ENCODE data around the gene HOXA5. TPM values are rescaled to one million over a fixed set of nuclear protein-coding genes. Genes with fewer than 3 reads are reported as not detected.

The HOXA5 gene
- total and polyA plus RNA-seq, 2 donors (not counting 3 experiments of a cell fraction or from before 2014, with no cell fraction given), result 18.6 to 18.8 TPM

- Histone ChIP-seq H4K20me1 (replicated peaks; ENCODE audit: control insufficient read depth, extremely low read depth, insufficient read depth, low read length) (no peaks in the 10 kb centered on the region), H3K9me1 (replicated peaks; ENCODE audit: control insufficient read depth, extremely low read depth, insufficient read depth, low read length) (no peaks in the 10 kb centered on the region), H3K27ac (ENCODE audit: insufficient read depth, low read depth, low read length) (peak overlapping the region; percentile 96), H3K4me1 (ENCODE audit: control insufficient read depth, extremely low read depth, insufficient read depth, low read length) (peaks cover 57% of the 10 kb centered on the region), H2AFZ (ENCODE audit: low read depth, low read length) (no peak overlapping the region), H3K9me3 (replicated peaks; ENCODE audit: control insufficient read depth, insufficient read depth, low read length) (no peaks in the 10 kb centered on the region), H3K36me3 (ENCODE audit: control insufficient read depth in 2 of 2, extremely low read depth in 1 of 2, insufficient read depth in 2 of 2, low read length in 2 of 2) (no peaks in the 10 kb centered on the region), H3K9ac (replicated peaks; ENCODE audit: extremely low read depth, insufficient read depth, low read length) (peak overlapping the region; percentile 91), H3K79me2 (ENCODE audit: control insufficient read depth, insufficient read depth, low read length) (peaks cover 100% of the 10 kb centered on the region), H3K27me3 (ENCODE audit: control insufficient read depth in 2 of 2, insufficient read depth in 2 of 2, low read length in 2 of 2) (no peaks in the 10 kb centered on the region), H3K4me3 (replicated peaks in 1 of 3; ENCODE audit: insufficient read depth in 1 of 3, low read depth in 1 of 3, low read length in 3 of 3) (peak overlapping the region; percentile 35 to 88 (median 59)), H3K4me2 (ENCODE audit: insufficient read depth, low read length) (peak overlapping the region; percentile 98)
- dilution Hi-C loops (cut with MboI; ENCODE audit: extremely low pct_ligation_motif_present, low sequenced_read_pairs), result loop anchor here (25.0 kb wide), 1 partner anchor 986 kb away; no protein-coding TSS in a partner anchor
- intact Hi-C loops (cut with micrococcal nuclease), result no loop called here
- TF ChIP-seq POLR2AphosphoS5 (IDR thresholded peaks at IDR 0.05; ENCODE audit: insufficient read depth, low read depth, low read length), result no peak
- TF ChIP-seq, protein P1, sequence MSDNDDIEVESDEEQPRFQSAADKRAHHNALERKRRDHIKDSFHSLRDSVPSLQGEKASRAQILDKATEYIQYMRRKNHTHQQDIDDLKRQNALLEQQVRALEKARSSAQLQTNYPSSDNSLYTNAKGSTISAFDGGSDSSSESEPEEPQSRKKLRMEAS (IDR thresholded peaks at IDR 0.05; ENCODE audit: insufficient read depth, insufficient read length), result no peak
- TF ChIP-seq JUN (IDR thresholded peaks at IDR 0.05; ENCODE audit: borderline replicate concordance, insufficient read depth, insufficient read length, low read depth), result no peak
- TF ChIP-seq EZH2 (IDR thresholded peaks at IDR 0.05; ENCODE audit: borderline replicate concordance, low read depth, low read length, severe bottlenecking), result no peak
- no peak for TF ChIP-seq POLR2A (IDR thresholded peaks at IDR 0.05; ENCODE audit: low read depth, low read length)
- no peak for TF ChIP-seq CTCF (IDR thresholded peaks at IDR 0.05; ENCODE audit: extremely low read depth in 1 of 2, insufficient read depth in 1 of 2, low read depth in 1 of 2, low read length in 2 of 2)
- no peak for TF ChIP-seq GATA2 (IDR thresholded peaks at IDR 0.05; ENCODE audit: insufficient read depth, insufficient read length, low read depth, low read length)
- no peak for TF ChIP-seq MYC (IDR thresholded peaks at IDR 0.05; ENCODE audit: low read depth, low read length)
- no peak for TF ChIP-seq FOS (IDR thresholded peaks at IDR 0.05; ENCODE audit: borderline replicate concordance, insufficient read depth, low read length)
- FAIRE-seq (no peak), DNase-seq (ENCODE audit: low read depth, low spot score) (peak; percentile 64)
- BruUV-seq (replicated peaks), result no TSS peak
- CTCF ChIA-PET, result interaction anchor here (0.9 to 8.0 kb wide), 7 partner anchors 10 to 27 kb away, joined by 3 to 81 read pairs (median 6); partner anchors contain the start of genes HOXA11, HOXA3 and HOXA7
- POLR2A ChIA-PET, result interaction anchor here (1.0 to 1.6 kb wide), 3 partner anchors 11 to 20 kb away, joined by 3 to 5 read pairs (median 4); partner anchors contain the start of genes HOXA11 and HOXA3
These were observed 29.5 kb upstream of the HOXA5 start for GRCh38 chr7:27172823-27173510.
